HG03432 (cell line): ENCODE results near the gene TNFSF9.
"Not testable (repeated sequence)": the region's sequence is repeated elsewhere in the genome, so short reads cannot be mapped to it uniquely, and the experiment has no call there.

Experiments
- ATAC-seq: cut with Tn5 transposase; IDR thresholded peaks from one replicate; pipeline ENCODE4 v1.9.1; 2021; ENCODE audit warnings: mild to moderate bottlenecking, moderate library complexity; ENCODE audit not compliant: unreplicated experiment

The TNFSF9 gene

DNA sequence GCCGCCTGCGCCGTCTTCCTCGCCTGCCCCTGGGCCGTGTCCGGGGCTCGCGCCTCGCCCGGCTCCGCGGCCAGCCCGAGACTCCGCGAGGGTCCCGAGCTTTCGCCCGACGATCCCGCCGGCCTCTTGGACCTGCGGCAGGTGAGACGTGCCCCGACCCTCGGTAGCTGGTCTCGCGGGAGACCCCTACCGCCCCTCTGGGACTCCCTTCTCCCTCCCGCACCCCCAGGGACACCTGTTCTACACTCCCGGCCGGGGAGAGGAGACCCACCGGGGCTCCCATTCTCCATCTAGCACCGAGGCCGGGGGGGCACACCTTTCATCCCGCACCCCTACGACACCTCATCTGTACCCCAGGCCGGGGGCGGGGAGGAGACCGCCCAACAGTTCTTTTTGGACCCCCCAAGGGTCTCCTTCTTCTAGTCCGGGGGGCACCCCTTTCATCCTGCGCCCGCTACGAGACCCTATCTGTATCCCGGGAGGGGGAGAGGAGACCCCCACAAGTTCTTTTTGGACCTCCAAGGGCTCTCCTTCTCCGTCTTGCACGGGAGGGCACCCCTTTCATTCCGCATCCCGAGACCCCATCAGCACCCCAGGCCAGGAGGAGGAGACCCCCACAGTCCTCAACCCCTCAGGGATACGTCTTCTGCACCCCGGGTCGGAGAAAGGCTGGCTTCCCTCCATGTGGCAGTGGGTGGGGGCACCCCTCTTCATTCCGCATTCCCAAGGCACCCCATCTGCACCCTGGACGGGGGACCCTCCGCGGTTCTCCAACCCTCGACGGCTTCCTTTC lies 533 bp downstream of the TNFSF9 start:
- ATAC-seq, result no peak

- ATAC-seq, result no peak
Measured at GRCh38 chr19:6531956-6532243, 1.1 kb downstream of the TNFSF9 start.

GRCh38 chr19:6532244-6532999 lies 1.6 kb downstream of the TNFSF9 start:
- ATAC-seq, result no peak

DNA sequence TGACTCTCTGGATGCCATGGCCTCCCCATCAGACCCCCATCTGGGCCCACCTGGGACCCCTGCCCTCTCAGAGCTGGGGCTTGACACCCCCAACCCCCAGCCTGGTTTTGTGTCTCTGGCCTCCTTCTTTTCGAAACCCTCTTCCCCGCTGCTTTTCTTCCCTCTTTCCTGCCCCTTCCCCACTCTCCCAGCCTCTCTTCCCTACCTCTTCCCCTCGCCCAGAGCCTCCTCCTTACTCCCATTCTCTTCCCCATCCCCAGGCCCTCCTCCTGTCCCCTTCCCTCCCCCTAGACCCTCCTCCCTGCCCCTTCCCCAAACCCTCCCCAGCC lies 2.1 kb downstream of the TNFSF9 start:
- no peak for ATAC-seq

DNA sequence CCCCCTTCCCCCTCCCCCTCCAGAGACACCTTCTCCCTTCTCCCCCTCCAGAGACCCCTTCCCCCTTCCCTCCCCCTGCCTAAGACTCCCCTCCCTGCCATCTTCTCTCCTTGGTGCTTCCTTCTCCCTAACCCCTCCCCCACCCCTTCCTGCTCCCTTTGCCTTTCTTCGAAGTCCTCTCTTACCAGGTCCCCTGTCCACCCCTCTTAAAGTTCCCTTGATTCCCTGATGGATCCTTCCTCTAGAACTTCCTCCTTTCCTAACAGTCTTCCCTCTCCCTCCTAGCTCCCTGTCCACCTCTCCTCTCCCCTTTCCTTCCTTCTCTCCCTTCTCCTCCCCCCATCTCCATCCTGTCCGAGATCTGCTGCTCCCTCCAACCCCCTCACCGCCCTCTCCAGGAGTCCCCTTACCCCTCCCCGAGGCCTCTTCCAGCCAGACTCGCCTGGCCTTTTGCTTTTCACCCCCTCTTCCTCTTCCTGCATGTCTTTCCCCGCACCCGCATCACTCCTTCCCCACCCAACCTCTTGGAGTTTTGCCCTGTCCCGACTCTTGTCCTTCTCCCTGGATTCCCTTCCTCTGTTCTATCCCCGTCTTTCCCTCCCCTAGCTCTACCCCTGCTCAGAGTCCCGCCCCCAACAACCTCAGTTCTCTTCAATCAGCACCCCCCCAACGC lies 3.1 kb downstream of the TNFSF9 start:
- no peak for ATAC-seq

DNA sequence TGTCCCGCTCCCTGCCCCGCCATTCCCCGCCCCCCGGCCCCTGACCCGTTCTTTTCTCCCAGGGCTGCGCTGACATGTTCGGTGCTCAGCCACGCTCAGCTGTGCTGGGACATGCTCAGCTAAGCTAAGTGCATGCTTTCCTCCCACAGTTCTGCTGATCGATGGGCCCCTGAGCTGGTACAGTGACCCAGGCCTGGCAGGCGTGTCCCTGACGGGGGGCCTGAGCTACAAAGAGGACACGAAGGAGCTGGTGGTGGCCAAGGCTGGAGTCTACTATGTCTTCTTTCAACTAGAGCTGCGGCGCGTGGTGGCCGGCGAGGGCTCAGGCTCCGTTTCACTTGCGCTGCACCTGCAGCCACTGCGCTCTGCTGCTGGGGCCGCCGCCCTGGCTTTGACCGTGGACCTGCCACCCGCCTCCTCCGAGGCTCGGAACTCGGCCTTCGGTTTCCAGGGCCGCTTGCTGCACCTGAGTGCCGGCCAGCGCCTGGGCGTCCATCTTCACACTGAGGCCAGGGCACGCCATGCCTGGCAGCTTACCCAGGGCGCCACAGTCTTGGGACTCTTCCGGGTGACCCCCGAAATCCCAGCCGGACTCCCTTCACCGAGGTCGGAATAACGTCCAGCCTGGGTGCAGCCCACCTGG lies 3.7 kb downstream of the TNFSF9 start:
- ATAC-seq, result no peak

DNA sequence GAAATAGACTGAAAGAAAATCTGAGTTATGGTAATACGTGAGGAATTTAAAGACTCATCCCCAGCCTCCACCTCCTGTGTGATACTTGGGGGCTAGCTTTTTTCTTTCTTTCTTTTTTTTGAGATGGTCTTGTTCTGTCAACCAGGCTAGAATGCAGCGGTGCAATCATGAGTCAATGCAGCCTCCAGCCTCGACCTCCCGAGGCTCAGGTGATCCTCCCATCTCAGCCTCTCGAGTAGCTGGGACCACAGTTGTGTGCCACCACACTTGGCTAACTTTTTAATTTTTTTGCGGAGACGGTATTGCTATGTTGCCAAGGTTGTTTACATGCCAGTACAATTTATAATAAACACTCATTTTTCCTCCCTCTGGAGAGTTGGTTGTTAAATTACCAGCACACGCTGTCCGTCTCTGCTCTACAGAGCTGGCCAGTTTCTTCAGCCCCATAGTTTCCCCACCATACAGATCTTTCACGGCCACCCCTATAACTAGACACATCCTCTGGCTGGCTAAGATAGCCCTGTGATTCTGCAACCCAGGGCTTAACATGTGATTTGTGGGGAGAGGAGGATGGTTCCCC lies 4.8 kb downstream of the TNFSF9 start:
- no peak for ATAC-seq

GRCh38 chr19:6539514-6539913 lies 8.7 kb downstream of the TNFSF9 start:
- ATAC-seq, result no peak

DNA sequence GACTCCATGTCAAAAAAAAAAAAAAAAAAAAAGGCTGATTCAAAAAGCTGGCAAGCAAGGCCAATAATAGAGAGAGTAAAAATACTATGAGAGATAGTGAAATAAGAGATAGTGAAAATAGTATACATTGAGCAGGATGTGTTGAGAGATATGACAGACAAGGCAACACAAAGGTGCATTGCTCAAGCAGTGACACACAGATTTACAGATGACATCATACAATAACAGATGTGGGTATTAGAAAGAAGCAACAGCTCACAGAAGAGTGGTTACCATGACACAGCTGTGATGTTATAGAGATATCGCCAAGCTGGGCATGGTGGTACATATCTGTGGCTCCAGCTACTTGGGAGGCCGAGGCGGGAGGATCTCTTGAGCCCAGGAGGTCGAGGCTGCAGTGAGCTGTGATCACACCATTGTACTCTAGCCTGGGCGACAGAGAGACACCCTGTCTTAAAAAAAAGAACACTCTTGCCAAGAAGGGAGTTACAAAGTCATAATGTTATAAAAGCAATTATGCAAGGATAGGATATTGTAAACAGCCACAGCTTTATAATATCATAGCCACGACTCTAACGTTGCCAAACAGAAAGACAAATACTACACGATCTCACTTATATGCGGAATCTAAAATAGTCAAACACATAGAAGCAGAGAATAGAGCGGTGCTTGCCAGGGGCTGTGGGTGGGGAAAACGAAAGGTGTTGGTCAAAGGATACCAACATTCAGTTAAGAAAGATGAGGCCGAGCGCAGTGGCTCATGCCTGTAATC lies 10.3 kb downstream of the TNFSF9 start:
- ATAC-seq, result no peak

- ATAC-seq, result no peak
Measured at GRCh38 chr19:6543866-6544347, 13.1 kb downstream of the TNFSF9 start.

GRCh38 chr19:6550679-6551078 lies 19.9 kb downstream of the TNFSF9 start:
- ATAC-seq, result not testable (repeated sequence)

DNA sequence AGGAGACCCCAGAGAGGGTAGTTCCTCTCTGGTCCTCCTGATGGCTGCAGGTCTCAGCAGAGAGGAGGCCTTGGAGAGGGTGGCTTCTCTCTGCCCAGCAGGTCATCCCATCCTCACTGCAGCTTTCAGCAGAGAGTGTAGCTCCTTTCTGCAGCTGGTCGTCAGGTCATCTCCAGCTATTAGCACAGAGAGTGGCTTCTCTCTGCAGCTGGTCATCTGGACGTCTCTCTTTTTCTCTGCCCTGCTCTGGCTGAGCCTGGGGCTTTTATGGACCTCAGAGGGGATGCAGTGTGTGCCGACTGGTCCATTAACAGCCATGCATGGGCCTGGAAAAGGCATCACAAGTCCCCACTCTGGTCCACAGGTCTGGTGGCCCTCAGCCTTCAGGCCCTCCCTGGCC lies 20.3 kb downstream of the TNFSF9 start:
- no peak for ATAC-seq

DNA sequence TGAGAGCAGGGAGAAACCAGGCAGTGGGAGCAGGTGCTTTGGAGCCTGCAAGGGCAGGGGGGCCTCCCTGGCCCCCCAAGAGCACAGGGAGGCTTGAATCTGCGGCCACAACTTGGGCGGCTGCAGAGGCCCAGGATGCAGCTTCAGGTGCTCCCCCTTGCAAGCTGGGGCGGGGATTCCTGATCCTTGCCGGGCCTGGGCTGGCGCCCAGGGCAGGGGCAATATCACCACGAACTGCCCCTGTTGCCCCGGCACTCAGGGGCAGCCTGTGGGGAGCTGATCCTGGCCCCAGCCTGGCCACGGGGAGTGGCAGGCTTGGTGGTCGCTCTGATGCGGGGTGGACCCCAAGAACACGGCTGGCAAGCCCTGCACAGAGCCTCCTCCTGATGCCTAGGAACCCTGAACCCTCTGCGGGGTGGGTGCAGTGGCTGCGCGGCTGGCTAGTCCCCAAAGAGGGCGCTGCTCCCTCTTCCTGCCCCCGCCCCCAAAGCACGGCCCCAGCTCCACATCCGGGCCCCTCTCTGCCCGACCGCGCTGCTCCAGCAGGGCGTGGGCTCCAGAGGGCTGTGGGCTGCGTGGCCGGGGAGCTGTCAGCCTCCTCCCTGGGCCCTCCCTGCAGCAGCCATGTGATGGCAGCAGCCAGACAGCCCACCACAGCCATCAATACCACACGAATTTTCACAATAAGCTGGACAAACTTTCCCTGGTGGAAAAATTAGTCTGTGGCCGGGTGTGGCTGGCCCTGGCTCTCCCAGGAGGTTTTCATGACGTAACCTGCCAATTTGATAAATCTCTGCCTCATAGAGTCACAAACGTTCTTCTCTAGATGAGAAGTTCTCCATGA lies 21.0 kb downstream of the TNFSF9 start:
- ATAC-seq, result peak; percentile 60

GRCh38 chr19:6556043-6556449 lies 25.2 kb downstream of the TNFSF9 start:
- no peak for ATAC-seq

- no peak for ATAC-seq
Measured at GRCh38 chr19:6556480-6557195, 25.8 kb downstream of the TNFSF9 start.

DNA sequence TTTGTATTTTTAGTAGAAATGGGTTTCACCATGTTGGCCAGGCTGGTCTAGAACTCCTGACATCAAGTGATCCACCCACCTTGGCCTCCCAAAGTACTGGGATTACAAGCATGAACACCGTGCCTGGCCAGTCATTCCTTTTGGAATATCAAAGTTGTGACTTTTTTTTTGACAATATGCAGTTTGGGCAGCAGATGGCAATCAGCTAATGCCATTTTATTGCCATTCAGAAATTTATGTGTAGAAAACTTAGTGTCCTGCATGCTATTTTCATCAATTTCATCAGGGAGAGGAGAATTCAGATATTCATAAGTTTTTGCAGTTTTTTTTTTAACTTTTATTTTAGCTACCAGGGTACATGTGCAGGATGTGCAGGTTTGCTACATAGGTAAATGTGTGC lies 31.6 kb downstream of the TNFSF9 start:
- not testable (repeated sequence) for ATAC-seq

- no peak for ATAC-seq
Measured at GRCh38 chr19:6564393-6564792, 33.6 kb downstream of the TNFSF9 start.

DNA sequence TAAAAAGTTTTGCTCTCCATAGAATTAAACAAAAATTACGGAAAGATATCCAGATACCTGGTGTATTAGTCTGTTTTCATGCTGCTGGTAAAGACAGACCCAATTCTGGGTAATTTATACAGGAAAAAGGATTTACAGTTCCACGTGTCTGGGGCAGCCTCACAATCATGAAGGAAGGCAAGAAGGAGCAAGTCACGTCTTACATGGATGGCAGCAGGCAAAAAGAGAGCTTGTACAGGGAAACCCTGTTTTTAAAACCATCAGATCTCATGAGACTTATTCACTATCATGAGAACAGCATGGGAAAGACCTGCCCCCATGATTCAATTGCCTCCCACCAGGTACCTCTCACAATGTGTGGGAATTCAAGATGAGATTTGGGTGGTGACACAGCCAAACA lies 35.9 kb downstream of the TNFSF9 start:
- not testable (repeated sequence) for ATAC-seq

DNA sequence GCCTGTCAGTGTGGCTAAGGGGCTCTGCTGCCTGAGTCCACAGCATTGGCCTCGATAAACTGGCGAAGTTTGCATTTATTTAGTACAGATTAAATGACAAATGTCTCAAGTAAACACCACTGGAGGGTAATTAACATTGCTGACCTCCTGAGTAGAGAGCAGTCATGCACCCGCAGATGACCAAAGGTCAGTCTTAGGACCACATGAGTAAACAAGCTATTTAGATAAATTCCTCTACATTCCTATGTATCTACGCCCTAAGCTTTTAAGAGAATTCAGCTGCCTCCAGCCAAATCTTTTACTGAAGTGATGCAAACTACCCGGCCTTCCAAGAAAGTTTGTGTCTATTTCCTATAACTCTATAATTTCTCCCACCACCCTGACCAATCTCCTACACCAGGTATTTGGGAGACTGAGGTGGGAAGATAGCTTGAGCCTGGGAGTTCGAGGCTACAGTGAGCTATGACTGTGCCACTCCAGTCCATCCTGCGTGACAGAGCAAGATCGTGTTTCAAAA lies 37.2 kb downstream of the TNFSF9 start:
- no peak for ATAC-seq
